ENCODE measurements around the gene ANKH. TPM values are rescaled to one million over a fixed set of nuclear protein-coding genes. Genes with fewer than 3 reads are reported as not detected.
"Not testable (repeated sequence)": the region's sequence is repeated elsewhere in the genome, so short reads cannot be mapped to it uniquely, and the experiment has no call there.

ANKH gene
- total and polyA plus RNA-seq, 2 donors (not counting 1 experiment from before 2014, with no cell fraction given) = 13.7 to 71.1 TPM

DNA sequence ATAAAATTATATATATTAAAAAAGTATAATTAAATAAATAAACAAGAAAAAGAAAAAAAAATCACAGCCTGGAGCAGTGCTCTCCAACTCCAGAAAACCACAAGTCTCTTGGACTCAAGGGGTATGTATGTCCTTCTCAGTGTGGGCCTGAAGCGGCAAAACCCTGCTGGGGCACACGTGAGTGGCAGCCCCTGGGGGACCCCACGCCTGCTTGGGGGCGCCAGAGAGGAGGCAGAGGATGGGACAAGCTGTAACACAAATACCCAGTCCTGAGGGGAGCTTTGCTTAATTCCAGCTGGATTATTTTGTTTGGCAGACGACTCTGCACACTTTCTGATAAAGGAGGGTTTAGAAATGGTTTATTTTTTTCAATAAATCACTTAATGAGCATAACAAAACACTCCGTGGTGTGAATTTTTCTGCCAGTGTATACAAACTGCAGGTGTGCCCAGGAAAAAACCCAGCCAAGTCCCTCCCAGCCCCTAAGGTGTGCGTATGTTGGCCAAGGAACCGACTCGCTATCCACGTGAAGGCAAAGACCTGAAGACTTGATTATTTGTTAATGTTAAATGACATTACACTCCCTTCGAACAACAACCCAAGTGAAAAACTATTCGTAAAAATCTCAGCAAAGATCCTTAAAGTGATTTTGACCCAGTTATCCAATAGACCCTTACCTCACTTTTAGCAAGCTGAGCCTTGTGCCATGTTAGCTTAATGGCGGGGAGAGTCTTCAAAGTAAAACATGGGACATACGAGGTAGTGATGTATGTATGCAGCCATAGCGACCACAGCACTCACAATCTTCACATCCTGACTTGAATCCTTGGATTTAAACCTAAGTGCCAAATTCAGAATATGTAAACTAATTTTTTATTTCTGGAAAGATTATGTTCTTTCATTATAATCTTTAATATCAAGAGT is 32.9 kb downstream of the ANKH start:
- Histone ChIP-seq H3K9me3 (ENCODE audit: control extremely low read depth in 1 of 3, control insufficient read depth in 2 of 3, insufficient read depth in 1 of 3, low read length in 2 of 3) (no peaks in the 10 kb centered on the region), H3K79me2 (ENCODE audit: control insufficient read depth, insufficient read depth, low read length) (peaks cover 11% of the 10 kb centered on the region), H3K36me3 (replicated peaks in 1 of 2; ENCODE audit: control extremely low read depth in 1 of 2, control insufficient read depth in 1 of 2, extremely low read depth in 1 of 2, insufficient read depth in 2 of 2, low read length in 1 of 2) (no peaks in the 10 kb centered on the region), H3K27ac (ENCODE audit: low read length in 2 of 2) (no peak overlapping the region), H3K27me3 (replicated peaks in 1 of 4; ENCODE audit: control extremely low read depth in 1 of 4, control insufficient read depth in 3 of 4, insufficient read depth in 4 of 4, low read length in 3 of 4) (no peaks in the 10 kb centered on the region), H4K20me1 (ENCODE audit: control insufficient read depth, insufficient read depth, low read length, poor library complexity, severe bottlenecking) (no peaks in the 10 kb centered on the region), H3K4me1 (ENCODE audit: control insufficient read depth in 2 of 2, insufficient read depth in 2 of 2, low read length in 2 of 2) (peaks cover 6% of the 10 kb centered on the region in 2 donors), H2AFZ (ENCODE audit: insufficient read depth, low read depth, low read length, poor library complexity, severe bottlenecking) (no peak overlapping the region), H3K4me2 (replicated peaks; ENCODE audit: low read depth, low read length, poor library complexity, severe bottlenecking) (no peak overlapping the region), H3K4me3 (ENCODE audit: control extremely low read depth in 1 of 5, extremely low read depth in 1 of 5, insufficient read depth in 1 of 5, low read depth in 2 of 5, low read length in 4 of 5) (no peak overlapping the region), H3K9ac (ENCODE audit: low read length) (no peak overlapping the region)
- H3K4me1 Mint-ChIP-seq = peaks cover 17% of the 10 kb centered on the region
- DNase-seq = no peak
- intact Hi-C loops (cut with micrococcal nuclease) = no loop called here
- no peak overlapping the region for H3K27ac Mint-ChIP-seq
- no peak overlapping the region for H3K4me3 Mint-ChIP-seq
- 86% methylated on average over 4 of the region's 15 CpGs for WGBS (ENCODE audit: insufficient coverage)
- POLR2A ChIA-PET = no interaction called here
- ATAC-seq (ENCODE audit: low read depth) = no peak
- TF ChIP-seq, protein P1, sequence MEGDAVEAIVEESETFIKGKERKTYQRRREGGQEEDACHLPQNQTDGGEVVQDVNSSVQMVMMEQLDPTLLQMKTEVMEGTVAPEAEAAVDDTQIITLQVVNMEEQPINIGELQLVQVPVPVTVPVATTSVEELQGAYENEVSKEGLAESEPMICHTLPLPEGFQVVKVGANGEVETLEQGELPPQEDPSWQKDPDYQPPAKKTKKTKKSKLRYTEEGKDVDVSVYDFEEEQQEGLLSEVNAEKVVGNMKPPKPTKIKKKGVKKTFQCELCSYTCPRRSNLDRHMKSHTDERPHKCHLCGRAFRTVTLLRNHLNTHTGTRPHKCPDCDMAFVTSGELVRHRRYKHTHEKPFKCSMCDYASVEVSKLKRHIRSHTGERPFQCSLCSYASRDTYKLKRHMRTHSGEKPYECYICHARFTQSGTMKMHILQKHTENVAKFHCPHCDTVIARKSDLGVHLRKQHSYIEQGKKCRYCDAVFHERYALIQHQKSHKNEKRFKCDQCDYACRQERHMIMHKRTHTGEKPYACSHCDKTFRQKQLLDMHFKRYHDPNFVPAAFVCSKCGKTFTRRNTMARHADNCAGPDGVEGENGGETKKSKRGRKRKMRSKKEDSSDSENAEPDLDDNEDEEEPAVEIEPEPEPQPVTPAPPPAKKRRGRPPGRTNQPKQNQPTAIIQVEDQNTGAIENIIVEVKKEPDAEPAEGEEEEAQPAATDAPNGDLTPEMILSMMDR (IDR thresholded peaks at IDR 0.05) = no peak
- no peak for TF ChIP-seq EZH2 (IDR thresholded peaks at IDR 0.05; ENCODE audit: borderline replicate concordance, insufficient read depth, low read depth, low read length, poor library complexity, severe bottlenecking)
- CTCF ChIA-PET = no interaction called here
- H3K27me3 Mint-ChIP-seq = no peaks in the 10 kb centered on the region
- H3K9me3 Mint-ChIP-seq (ENCODE audit: insufficient read depth) = no peaks in the 10 kb centered on the region

DNA sequence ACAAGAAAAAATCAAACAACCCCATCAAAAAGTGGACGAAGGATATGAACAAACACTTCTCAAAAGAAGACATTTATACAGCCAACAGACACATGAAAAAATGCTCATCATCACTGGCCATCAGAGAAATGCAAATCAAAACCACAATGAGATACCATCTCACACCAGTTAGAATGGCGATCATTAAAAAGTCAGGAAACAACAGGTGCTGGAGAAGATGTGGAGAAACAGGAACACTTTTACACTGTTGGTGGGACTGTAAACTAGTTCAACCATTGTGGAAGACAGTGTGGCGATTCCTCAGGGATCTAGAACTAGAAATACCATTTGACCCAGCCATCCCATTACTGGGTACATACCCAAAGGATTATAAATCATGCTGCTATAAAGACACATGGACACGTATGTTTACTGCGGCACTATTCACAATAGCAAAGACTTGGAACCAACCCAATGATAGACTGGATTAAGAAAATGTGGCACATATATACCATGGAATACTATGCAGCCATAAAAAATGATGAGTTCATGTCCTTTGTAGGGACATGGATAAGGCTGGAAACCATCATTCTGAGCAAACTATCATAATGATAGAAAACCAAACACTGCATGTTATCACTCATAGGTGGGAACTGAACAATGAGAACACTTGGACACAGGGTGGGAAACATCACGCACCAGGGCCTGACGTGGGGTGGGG is 34.0 kb downstream of the ANKH start:
- H3K4me1 ChIP-seq (ENCODE audit: control insufficient read depth in 2 of 2, insufficient read depth in 2 of 2, low read length in 2 of 2); H4K20me1 ChIP-seq (ENCODE audit: control insufficient read depth, insufficient read depth, low read length, poor library complexity, severe bottlenecking); H3K36me3 ChIP-seq (replicated peaks in 1 of 2; ENCODE audit: control extremely low read depth in 1 of 2, control insufficient read depth in 1 of 2, extremely low read depth in 1 of 2, insufficient read depth in 2 of 2, low read length in 1 of 2); H3K27ac ChIP-seq (ENCODE audit: low read length in 2 of 2); ATAC-seq (ENCODE audit: low read depth); CTCF ChIA-PET; intact Hi-C loops (cut with micrococcal nuclease); POLR2A ChIA-PET; H3K4me2 ChIP-seq (replicated peaks; ENCODE audit: low read depth, low read length, poor library complexity, severe bottlenecking); H3K4me3 Mint-ChIP-seq; H3K27ac Mint-ChIP-seq; H3K9ac ChIP-seq (ENCODE audit: low read length); H3K27me3 ChIP-seq (replicated peaks in 1 of 4; ENCODE audit: control extremely low read depth in 1 of 4, control insufficient read depth in 3 of 4, insufficient read depth in 4 of 4, low read length in 3 of 4); DNase-seq; H3K4me3 ChIP-seq (ENCODE audit: control extremely low read depth in 1 of 5, extremely low read depth in 1 of 5, insufficient read depth in 1 of 5, low read depth in 2 of 5, low read length in 4 of 5); H3K27me3 Mint-ChIP-seq; H3K9me3 ChIP-seq (ENCODE audit: control extremely low read depth in 1 of 3, control insufficient read depth in 2 of 3, insufficient read depth in 1 of 3, low read length in 2 of 3); H3K9me3 Mint-ChIP-seq (ENCODE audit: insufficient read depth); H2AFZ ChIP-seq (ENCODE audit: insufficient read depth, low read depth, low read length, poor library complexity, severe bottlenecking): not testable (repeated sequence)
- peaks cover 18% of the 10 kb centered on the region for H3K79me2 ChIP-seq (ENCODE audit: control insufficient read depth, insufficient read depth, low read length)
- no CpG with 5 or more reads among the region's 7 CpGs for WGBS (ENCODE audit: insufficient coverage)
- H3K4me1 Mint-ChIP-seq = peaks cover 17% of the 10 kb centered on the region
